ENCODE measurements around the gene FBXO28. TPM values are rescaled to one million over a fixed set of nuclear protein-coding genes. Genes with fewer than 3 reads are reported as not detected.

FBXO28 gene
- total and polyA plus RNA-seq, 10 of the 15 experiments (the other 5 are each of a cell fraction or from before 2014, with no cell fraction given), result 4.3 to 23.2 (median 18.4) TPM

DNA sequence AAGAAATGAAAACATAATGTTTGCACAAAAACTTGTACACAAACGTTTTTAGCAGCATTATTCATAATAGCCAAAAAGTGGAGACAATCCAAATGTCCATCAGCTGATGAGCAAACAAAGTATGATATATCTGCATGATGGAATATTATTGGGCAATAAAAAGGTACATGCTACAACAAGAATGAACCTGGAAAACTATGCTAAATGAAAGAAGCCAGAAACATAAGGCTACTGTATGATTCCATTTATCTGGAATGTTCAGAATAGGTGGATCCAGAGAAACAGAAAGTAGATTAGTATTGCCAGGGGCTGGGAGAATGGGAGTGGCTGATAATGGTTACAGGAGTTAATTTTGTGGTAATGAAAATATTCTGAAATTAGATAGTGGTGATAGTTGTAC, 19.0 kb downstream of the FBXO28 start:
- intact Hi-C loops (cut with micrococcal nuclease; ENCODE audit: unreplicated experiment), result no loop called here
- in situ Hi-C loops (cut with MboI), result no loop called here
- ATAC-seq, result no peak
- POLR2A ChIA-PET, result no interaction called here
- H3K79me2 ChIP-seq (ENCODE audit: control insufficient read depth, insufficient read depth, low read length), result no peaks in the 10 kb centered on the region
- H4K20me1 ChIP-seq (ENCODE audit: control insufficient read depth, insufficient read depth), result no peaks in the 10 kb centered on the region
- H3K27ac ChIP-seq (ENCODE audit: control insufficient read depth, insufficient read depth), result no peak overlapping the region
- no peak overlapping the region for H3K4me2 ChIP-seq (ENCODE audit: control insufficient read depth, insufficient read depth)
- RAD21 ChIA-PET (ENCODE audit: unreplicated experiment), result no interaction called here
- WGBS (ENCODE audit: insufficient coverage, insufficient replicate concordance, low lambda C conversion rate, missing lambda C conversion rate), result 0% methylated on average over 1 of the region's 1 CpG
- no TSS peak for BruUV-seq (replicated peaks)
- CTCF ChIA-PET, result no interaction called here
- no peaks in the 10 kb centered on the region for H3K27me3 ChIP-seq (replicated peaks in 1 of 2; ENCODE audit: control insufficient read depth in 2 of 2, insufficient read depth in 2 of 2, low read length in 1 of 2)
- FAIRE-seq, result no peak
- peaks cover 0 to 15% of the 10 kb centered on the region in 2 experiments; a peak in 3 of 4 replicates for H3K36me3 ChIP-seq (ENCODE audit: control insufficient read depth in 2 of 2, insufficient read depth in 2 of 2, low read length in 1 of 2)
- TF ChIP-seq SIX5 (IDR thresholded peaks at IDR 0.05; ENCODE audit: low read depth, low read length, severe bottlenecking) (no peak), YY1 (IDR thresholded peaks at IDR 0.05; ENCODE audit: low read depth, low read length) (no peak)
- TF ChIP-seq, protein P1, sequence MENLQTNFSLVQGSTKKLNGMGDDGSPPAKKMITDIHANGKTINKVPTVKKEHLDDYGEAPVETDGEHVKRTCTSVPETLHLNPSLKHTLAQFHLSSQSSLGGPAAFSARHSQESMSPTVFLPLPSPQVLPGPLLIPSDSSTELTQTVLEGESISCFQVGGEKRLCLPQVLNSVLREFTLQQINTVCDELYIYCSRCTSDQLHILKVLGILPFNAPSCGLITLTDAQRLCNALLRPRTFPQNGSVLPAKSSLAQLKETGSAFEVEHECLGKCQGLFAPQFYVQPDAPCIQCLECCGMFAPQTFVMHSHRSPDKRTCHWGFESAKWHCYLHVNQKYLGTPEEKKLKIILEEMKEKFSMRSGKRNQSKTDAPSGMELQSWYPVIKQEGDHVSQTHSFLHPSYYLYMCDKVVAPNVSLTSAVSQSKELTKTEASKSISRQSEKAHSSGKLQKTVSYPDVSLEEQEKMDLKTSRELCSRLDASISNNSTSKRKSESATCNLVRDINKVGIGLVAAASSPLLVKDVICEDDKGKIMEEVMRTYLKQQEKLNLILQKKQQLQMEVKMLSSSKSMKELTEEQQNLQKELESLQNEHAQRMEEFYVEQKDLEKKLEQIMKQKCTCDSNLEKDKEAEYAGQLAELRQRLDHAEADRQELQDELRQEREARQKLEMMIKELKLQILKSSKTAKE (IDR thresholded peaks at IDR 0.05; ENCODE audit: low read depth, poor library complexity, severe bottlenecking), result no peak
- TF ChIP-seq, protein P2, sequence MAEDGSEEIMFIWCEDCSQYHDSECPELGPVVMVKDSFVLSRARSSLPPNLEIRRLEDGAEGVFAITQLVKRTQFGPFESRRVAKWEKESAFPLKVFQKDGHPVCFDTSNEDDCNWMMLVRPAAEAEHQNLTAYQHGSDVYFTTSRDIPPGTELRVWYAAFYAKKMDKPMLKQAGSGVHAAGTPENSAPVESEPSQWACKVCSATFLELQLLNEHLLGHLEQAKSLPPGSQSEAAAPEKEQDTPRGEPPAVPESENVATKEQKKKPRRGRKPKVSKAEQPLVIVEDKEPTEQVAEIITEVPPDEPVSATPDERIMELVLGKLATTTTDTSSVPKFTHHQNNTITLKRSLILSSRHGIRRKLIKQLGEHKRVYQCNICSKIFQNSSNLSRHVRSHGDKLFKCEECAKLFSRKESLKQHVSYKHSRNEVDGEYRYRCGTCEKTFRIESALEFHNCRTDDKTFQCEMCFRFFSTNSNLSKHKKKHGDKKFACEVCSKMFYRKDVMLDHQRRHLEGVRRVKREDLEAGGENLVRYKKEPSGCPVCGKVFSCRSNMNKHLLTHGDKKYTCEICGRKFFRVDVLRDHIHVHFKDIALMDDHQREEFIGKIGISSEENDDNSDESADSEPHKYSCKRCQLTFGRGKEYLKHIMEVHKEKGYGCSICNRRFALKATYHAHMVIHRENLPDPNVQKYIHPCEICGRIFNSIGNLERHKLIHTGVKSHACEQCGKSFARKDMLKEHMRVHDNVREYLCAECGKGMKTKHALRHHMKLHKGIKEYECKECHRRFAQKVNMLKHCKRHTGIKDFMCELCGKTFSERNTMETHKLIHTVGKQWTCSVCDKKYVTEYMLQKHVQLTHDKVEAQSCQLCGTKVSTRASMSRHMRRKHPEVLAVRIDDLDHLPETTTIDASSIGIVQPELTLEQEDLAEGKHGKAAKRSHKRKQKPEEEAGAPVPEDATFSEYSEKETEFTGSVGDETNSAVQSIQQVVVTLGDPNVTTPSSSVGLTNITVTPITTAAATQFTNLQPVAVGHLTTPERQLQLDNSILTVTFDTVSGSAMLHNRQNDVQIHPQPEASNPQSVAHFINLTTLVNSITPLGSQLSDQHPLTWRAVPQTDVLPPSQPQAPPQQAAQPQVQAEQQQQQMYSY (CRISPR knock-in tag; IDR thresholded peaks at IDR 0.05), result no peak
- H3K9me3 ChIP-seq (replicated peaks; ENCODE audit: control insufficient read depth, insufficient read depth, low read length), result peaks cover 2% of the 10 kb centered on the region; the same call in 2 of the 3 replicates
- no peak for DNase-seq (ENCODE audit: low read depth, low spot score)
- SMC1A ChIA-PET (ENCODE audit: uncharacterized antibody, unreplicated experiment), result interaction anchor here (1.6 kb wide), 1 partner anchor 17 kb away, joined by 3 read pairs; no protein-coding TSS in a partner anchor
- H3K4me1 ChIP-seq (ENCODE audit: control insufficient read depth, insufficient read depth, low read length), result no peaks in the 10 kb centered on the region
- no peak overlapping the region for H3K4me3 ChIP-seq
- no peak overlapping the region for H3K9ac ChIP-seq (ENCODE audit: control insufficient read depth, insufficient read depth, low read length)
- no peak overlapping the region for H2AFZ ChIP-seq (ENCODE audit: control insufficient read depth, low read depth, low read length)
